ENCODE data around the gene CRYBG1. TPM values are rescaled to one million over a fixed set of nuclear protein-coding genes. Genes with fewer than 3 reads are reported as not detected.
A peak's percentile ranks its signal among the peaks of the same experiment; 100 is the strongest.
"Not testable (repeated sequence)": the region's sequence is repeated elsewhere in the genome, so short reads cannot be mapped to it uniquely, and the experiment has no call there.

Gene CRYBG1
- total and polyA plus RNA-seq, 4 experiments from 2014 or later = 20.5 to 47.1 (median 38.5) TPM

DNA sequence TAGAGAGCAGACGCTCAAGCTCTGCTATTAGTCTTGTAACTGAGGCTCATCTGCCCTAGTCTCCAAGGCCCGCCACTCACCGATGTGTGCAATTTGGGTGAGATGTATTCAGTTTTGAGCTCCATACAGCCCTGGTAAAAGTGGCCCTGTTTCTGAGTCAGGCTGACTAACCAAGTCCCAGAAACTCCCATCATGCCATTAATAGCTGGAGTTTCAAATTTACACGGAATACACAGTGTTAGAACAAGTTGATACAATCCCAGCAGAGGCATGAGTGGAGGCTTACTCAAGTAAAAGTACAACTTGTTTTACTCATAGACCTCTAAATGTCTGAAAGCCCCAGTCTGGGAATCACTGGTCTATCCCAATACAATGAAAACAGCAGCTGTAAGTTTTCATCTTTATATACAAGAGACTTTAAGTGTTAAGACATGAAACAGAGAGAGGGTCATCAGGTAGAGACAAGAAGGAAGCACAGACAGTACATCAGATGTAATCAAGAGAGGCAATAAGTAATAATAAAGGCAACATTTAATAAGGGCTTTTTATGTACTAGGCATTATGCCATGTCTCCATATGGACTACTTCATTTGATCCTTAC, 226.4 kb downstream of the CRYBG1 start:
- H3K27ac Mint-ChIP-seq = no peak overlapping the region
- H3K4me3 ChIP-seq (ENCODE audit: low read length in 2 of 2) = no peak overlapping the region
- no peak for DNase-seq
- no peak overlapping the region for H3K27ac ChIP-seq (ENCODE audit: low read depth, low read length)
- no peaks in the 10 kb centered on the region for H3K27me3 ChIP-seq (ENCODE audit: insufficient read depth, low read length)
- no peak overlapping the region for H3K4me3 Mint-ChIP-seq
- H3K27me3 Mint-ChIP-seq = no peaks in the 10 kb centered on the region
- ChIA-PET CTCF (ENCODE audit: partially characterized antibody) (interaction anchor here (1.4 kb wide), 1 partner anchor 20 kb away, joined by 4 read pairs; no protein-coding TSS in a partner anchor), POLR2A (ENCODE audit: partially characterized antibody) (no interaction called here)
- H3K36me3 Mint-ChIP-seq = peaks cover 51 to 59% of the 10 kb centered on the region in 2 donors
- H3K4me1 Mint-ChIP-seq = no peaks in the 10 kb centered on the region
- intact Hi-C loops (cut with micrococcal nuclease) = no loop called here
- H3K9me3 ChIP-seq (ENCODE audit: control insufficient read depth in 1 of 2, low read length in 2 of 2) = no peaks in the 10 kb centered on the region
- no peaks in the 10 kb centered on the region for H3K4me1 ChIP-seq (ENCODE audit: insufficient read depth, low read length)
- no peaks in the 10 kb centered on the region for H3K9me3 Mint-ChIP-seq
- H3K36me3 ChIP-seq (ENCODE audit: insufficient read depth, low read length) = no peaks in the 10 kb centered on the region

DNA sequence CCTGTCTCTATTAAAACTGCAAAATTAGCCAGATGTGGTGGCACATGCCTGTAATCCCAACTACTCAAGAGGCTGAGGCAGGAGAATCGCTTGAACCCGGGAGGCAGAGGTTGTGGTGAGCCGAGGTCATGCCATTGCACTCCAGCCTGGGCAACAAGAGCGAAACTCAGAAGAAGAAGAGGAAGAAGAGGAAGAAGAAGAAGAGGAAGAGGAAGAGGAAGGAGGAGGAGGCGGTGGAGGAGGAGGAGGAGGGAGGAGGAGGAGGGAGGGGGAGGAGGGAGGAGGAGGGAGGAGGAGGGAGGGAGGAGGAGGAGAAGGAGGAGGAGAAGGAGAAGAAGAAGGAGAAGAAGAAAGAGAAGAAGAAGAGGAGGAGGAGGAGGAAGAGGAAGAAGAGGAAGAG, 228.4 kb downstream of the CRYBG1 start:
- H3K4me1 Mint-ChIP-seq; H3K27me3 Mint-ChIP-seq; H3K36me3 ChIP-seq (ENCODE audit: insufficient read depth, low read length); H3K4me3 Mint-ChIP-seq; H3K27ac Mint-ChIP-seq; H3K4me1 ChIP-seq (ENCODE audit: insufficient read depth, low read length); H3K9me3 ChIP-seq (ENCODE audit: control insufficient read depth in 1 of 2, low read length in 2 of 2); H3K9me3 Mint-ChIP-seq; H3K27me3 ChIP-seq (ENCODE audit: insufficient read depth, low read length); intact Hi-C loops (cut with micrococcal nuclease); H3K27ac ChIP-seq (ENCODE audit: low read depth, low read length); POLR2A ChIA-PET (ENCODE audit: partially characterized antibody); H3K4me3 ChIP-seq (ENCODE audit: low read length in 2 of 2); DNase-seq: not testable (repeated sequence)
- CTCF ChIA-PET (ENCODE audit: partially characterized antibody) = interaction anchor here (1.8 kb wide), 1 partner anchor 22 kb away, joined by 4 read pairs; no protein-coding TSS in a partner anchor
- peaks cover 42 to 50% of the 10 kb centered on the region in 2 donors for H3K36me3 Mint-ChIP-seq

DNA sequence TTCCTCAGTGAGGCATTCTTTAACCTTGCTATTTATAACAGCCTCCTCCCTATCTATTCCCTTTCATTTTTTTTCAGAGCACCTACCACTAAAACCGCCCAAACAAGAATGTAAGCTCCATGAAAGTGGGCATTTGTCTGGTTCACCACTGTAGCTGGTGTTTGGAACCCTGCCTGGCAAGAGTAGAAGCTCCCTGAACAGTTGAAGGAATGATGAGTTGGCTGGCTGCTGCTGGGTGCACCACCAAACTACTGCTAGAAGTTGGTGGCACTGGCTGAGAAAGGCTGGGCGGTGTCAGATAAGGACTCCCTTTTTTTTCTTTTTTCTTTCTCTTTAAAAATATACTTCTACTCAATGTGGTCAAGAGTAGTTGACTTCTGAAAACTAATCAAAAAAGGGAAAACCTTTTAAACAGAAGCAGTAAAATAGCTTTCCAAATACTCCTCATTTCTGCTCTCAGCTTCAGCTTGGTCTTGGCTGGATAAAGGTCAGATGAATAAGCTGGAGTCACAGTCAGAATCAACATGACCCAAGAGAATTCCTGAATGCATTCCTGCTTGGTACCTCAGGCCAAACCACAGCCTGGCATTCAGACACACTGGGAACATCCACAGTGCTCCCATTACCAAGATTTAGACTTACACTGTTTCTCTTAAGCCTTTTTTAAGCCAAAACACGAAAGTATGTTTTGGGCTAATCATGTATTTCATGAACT, 230.8 kb downstream of the CRYBG1 start:
- DNase-seq = no peak
- Mint-ChIP-seq H3K4me3 (no peak overlapping the region), H3K4me1 (no peaks in the 10 kb centered on the region), H3K9me3 (no peaks in the 10 kb centered on the region), H3K36me3 (peaks cover 31 to 45% of the 10 kb centered on the region in 2 donors), H3K27me3 (no peaks in the 10 kb centered on the region), H3K27ac (no peak overlapping the region)
- H3K4me3 ChIP-seq (ENCODE audit: low read length in 2 of 2) = no peak overlapping the region
- H3K4me1 ChIP-seq (ENCODE audit: insufficient read depth, low read length) = no peaks in the 10 kb centered on the region
- H3K27ac ChIP-seq (ENCODE audit: low read depth, low read length) = no peak overlapping the region
- CTCF ChIA-PET (ENCODE audit: partially characterized antibody) = interaction anchor here (0.6 to 1.0 kb wide), 2 partner anchors 17 to 494 kb away, joined by 3 read pairs; no protein-coding TSS in a partner anchor
- POLR2A ChIA-PET (ENCODE audit: partially characterized antibody) = no interaction called here
- no peaks in the 10 kb centered on the region for H3K27me3 ChIP-seq (ENCODE audit: insufficient read depth, low read length)
- intact Hi-C loops (cut with micrococcal nuclease) = no loop called here
- H3K9me3 ChIP-seq (ENCODE audit: control insufficient read depth in 1 of 2, low read length in 2 of 2) = no peaks in the 10 kb centered on the region
- no peaks in the 10 kb centered on the region for H3K36me3 ChIP-seq (ENCODE audit: insufficient read depth, low read length)

DNA sequence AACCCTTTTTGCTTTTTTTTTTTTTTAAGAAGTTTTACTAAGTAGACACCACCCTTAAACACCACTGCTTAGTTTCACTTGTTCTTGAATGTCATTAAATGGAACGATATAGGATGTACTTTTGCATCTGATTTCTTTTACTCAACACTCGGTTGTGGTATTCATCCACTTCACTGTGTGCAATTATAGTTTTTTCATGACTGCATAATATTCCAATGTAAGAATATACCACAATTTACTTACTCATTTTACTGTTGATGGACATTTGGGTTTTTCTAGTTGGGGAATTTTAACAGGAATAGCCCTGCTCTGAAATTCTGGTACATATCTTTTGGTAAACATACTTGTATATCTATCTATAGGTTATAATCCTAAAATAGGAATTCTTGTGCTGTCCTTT, 238.9 kb downstream of the CRYBG1 start:
- H3K4me3 Mint-ChIP-seq = peak overlapping the region in 1 of 8 donors; percentile 20
- CTCF ChIA-PET (ENCODE audit: partially characterized antibody) = no interaction called here
- no peak for DNase-seq
- Histone ChIP-seq H3K4me3 (ENCODE audit: low read length in 2 of 2) (no peak overlapping the region), H3K9me3 (ENCODE audit: control insufficient read depth in 1 of 2, low read length in 2 of 2) (no peaks in the 10 kb centered on the region), H3K27me3 (ENCODE audit: insufficient read depth, low read length) (no peaks in the 10 kb centered on the region), H3K4me1 (ENCODE audit: insufficient read depth, low read length) (no peaks in the 10 kb centered on the region), H3K36me3 (ENCODE audit: insufficient read depth, low read length) (no peaks in the 10 kb centered on the region), H3K27ac (ENCODE audit: low read depth, low read length) (no peak overlapping the region)
- peaks cover 17 to 52% of the 10 kb centered on the region in 2 donors for H3K36me3 Mint-ChIP-seq
- no peaks in the 10 kb centered on the region for H3K4me1 Mint-ChIP-seq
- peaks cover 0 to 2% (median 0%) of the 10 kb centered on the region in 8 donors for H3K9me3 Mint-ChIP-seq
- POLR2A ChIA-PET (ENCODE audit: partially characterized antibody) = no interaction called here
- intact Hi-C loops (cut with micrococcal nuclease) = no loop called here
- no peak overlapping the region for H3K27ac Mint-ChIP-seq
- H3K27me3 Mint-ChIP-seq = no peaks in the 10 kb centered on the region

DNA sequence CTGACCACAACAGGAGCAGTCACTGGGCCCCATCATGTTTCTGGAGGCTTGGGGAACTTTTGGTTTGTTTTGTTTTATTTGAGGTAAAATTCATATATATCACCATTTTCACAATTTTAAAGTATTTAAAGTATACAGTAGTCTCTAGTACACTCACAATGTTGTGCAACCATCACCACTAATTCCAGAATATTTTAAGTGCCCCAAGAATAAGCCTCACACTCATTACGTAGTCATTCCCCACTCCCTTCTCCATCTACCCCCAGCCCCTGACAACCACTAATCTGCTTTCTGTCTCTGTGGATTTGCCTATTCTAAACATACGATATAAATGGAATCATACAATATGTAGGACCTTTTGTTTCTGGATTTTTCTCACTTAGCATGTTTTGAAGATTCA, 239.8 kb downstream of the CRYBG1 start:
- Histone ChIP-seq H3K27me3 (ENCODE audit: insufficient read depth, low read length) (no peaks in the 10 kb centered on the region), H3K9me3 (ENCODE audit: control insufficient read depth in 1 of 2, low read length in 2 of 2) (no peaks in the 10 kb centered on the region), H3K36me3 (ENCODE audit: insufficient read depth, low read length) (no peaks in the 10 kb centered on the region), H3K4me3 (ENCODE audit: low read length in 2 of 2) (no peak overlapping the region), H3K4me1 (ENCODE audit: insufficient read depth, low read length) (no peaks in the 10 kb centered on the region), H3K27ac (ENCODE audit: low read depth, low read length) (no peak overlapping the region)
- Mint-ChIP-seq H3K9me3 (peaks cover 0 to 2% (median 0%) of the 10 kb centered on the region in 8 donors), H3K27me3 (no peaks in the 10 kb centered on the region), H3K4me3 (no peak overlapping the region), H3K4me1 (no peaks in the 10 kb centered on the region), H3K36me3 (peaks cover 19 to 49% of the 10 kb centered on the region in 2 donors), H3K27ac (no peak overlapping the region)
- ChIA-PET POLR2A (ENCODE audit: partially characterized antibody) (no interaction called here), CTCF (ENCODE audit: partially characterized antibody) (no interaction called here)
- intact Hi-C loops (cut with micrococcal nuclease) = no loop called here
- DNase-seq = no peak

DNA sequence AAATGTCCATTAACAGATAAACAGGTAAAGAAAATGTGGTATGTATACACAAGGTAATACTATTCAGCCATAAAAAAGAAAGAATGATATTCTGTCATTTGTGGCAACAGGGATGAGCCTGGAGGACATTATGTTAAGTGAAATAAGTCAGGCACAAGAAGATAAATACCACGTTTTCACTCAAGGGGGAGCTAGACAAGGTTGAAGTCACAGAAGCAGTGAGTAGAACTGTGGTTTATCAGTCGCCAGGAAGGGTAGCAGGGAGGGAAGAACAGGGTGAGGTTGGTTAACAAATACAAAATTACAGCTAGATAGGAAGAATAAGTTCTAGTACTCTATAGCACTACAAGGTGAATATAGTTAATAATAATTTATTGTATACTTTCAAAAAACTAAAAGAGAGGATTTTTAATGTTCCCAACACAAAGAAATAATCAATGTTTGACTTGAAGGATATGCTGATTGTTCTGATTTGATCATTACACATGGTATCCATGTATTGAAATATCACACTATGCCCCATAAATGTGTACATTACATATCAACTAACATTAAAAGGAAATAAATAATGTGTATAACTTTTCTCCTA, 247.7 kb downstream of the CRYBG1 start:
- H3K4me3 ChIP-seq (ENCODE audit: low read length in 2 of 2) = no peak overlapping the region
- ChIA-PET CTCF (ENCODE audit: partially characterized antibody) (interaction anchor here (0.8 to 3.0 kb wide), 14 partner anchors 8 to 164 kb away, joined by 3 to 17 read pairs (median 4); no protein-coding TSS in a partner anchor), POLR2A (ENCODE audit: partially characterized antibody) (no interaction called here)
- no peaks in the 10 kb centered on the region for H3K4me1 ChIP-seq (ENCODE audit: insufficient read depth, low read length)
- H3K4me3 Mint-ChIP-seq = no peak overlapping the region
- H3K9me3 Mint-ChIP-seq = no peaks in the 10 kb centered on the region
- intact Hi-C loops (cut with micrococcal nuclease) = loop anchor here (1.0 kb wide), 1 partner anchor 371 kb away; no protein-coding TSS in a partner anchor
- H3K36me3 Mint-ChIP-seq = peaks cover 5 to 10% of the 10 kb centered on the region in 2 donors
- H3K36me3 ChIP-seq (ENCODE audit: insufficient read depth, low read length) = no peaks in the 10 kb centered on the region
- H3K4me1 Mint-ChIP-seq = peaks cover 0 to 5% (median 1%) of the 10 kb centered on the region in 4 donors
- no peaks in the 10 kb centered on the region for H3K27me3 Mint-ChIP-seq
- peak in 4 of 5 donors; percentile 31 to 47 (median 37) for DNase-seq
- H3K9me3 ChIP-seq (ENCODE audit: control insufficient read depth in 1 of 2, low read length in 2 of 2) = no peaks in the 10 kb centered on the region
- H3K27me3 ChIP-seq (ENCODE audit: insufficient read depth, low read length) = no peaks in the 10 kb centered on the region
- H3K27ac ChIP-seq (ENCODE audit: low read depth, low read length) = no peak overlapping the region
- peak overlapping the region in 1 of 7 donors; percentile 0 for H3K27ac Mint-ChIP-seq

DNA sequence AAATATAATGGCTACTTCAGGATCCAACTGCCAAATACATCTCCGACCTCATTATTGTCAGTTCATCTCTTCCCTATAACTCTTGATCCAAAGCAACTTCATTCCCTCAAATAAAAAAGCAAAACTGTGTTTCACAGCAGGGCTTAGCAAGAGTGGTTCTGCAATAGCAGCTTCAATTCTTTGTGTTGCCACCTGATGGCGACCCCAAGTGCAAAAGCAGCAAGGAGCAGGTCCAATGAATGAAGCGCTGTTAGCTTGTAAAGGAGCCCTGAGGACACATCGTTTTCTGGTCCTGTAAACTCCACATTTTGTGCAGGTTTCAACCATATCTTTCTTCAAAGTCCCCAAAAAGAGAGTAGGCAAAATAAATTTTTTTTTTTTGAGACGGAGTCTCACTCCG, 249.2 kb downstream of the CRYBG1 start:
- H3K27ac Mint-ChIP-seq = no peak overlapping the region
- no peaks in the 10 kb centered on the region for H3K27me3 Mint-ChIP-seq
- ChIA-PET POLR2A (ENCODE audit: partially characterized antibody) (no interaction called here), CTCF (ENCODE audit: partially characterized antibody) (interaction anchor here (0.5 to 3.0 kb wide), 6 partner anchors 9 to 680 kb away, joined by 3 to 17 read pairs (median 3); no protein-coding TSS in a partner anchor)
- no peaks in the 10 kb centered on the region for H3K36me3 ChIP-seq (ENCODE audit: insufficient read depth, low read length)
- no peak overlapping the region for H3K27ac ChIP-seq (ENCODE audit: low read depth, low read length)
- H3K4me3 ChIP-seq (ENCODE audit: low read length in 2 of 2) = no peak overlapping the region
- peaks cover 8 to 19% of the 10 kb centered on the region in 2 donors for H3K36me3 Mint-ChIP-seq
- H3K4me3 Mint-ChIP-seq = no peak overlapping the region
- H3K9me3 Mint-ChIP-seq = no peaks in the 10 kb centered on the region
- H3K27me3 ChIP-seq (ENCODE audit: insufficient read depth, low read length) = no peaks in the 10 kb centered on the region
- no peak for DNase-seq
- no peaks in the 10 kb centered on the region for H3K9me3 ChIP-seq (ENCODE audit: control insufficient read depth in 1 of 2, low read length in 2 of 2)
- intact Hi-C loops (cut with micrococcal nuclease) = no loop called here
- H3K4me1 ChIP-seq (ENCODE audit: insufficient read depth, low read length) = no peaks in the 10 kb centered on the region
- peaks cover 0 to 5% (median 1%) of the 10 kb centered on the region in 4 donors for H3K4me1 Mint-ChIP-seq

Measured in CD4-positive, alpha-beta memory T cell (primary cell).